ENCODE measurements around the gene SDF4.
A peak's percentile ranks its signal among the peaks of the same experiment; 100 is the strongest.

Gene SDF4

GRCh38 chr1:1226566-1227362 lies 5.0 kb downstream of the SDF4 start:
- DNase-seq: no peak

- no peak for DNase-seq
These were observed 5.9 kb downstream of the SDF4 start for GRCh38 chr1:1225913-1226312.

GRCh38 chr1:1225238-1225845 lies 6.5 kb downstream of the SDF4 start:
- no peak for DNase-seq

GRCh38 chr1:1223891-1224290 lies 7.9 kb downstream of the SDF4 start:
- DNase-seq: no peak

- no peak for DNase-seq
These were observed 8.5 kb downstream of the SDF4 start for GRCh38 chr1:1223321-1223720.

GRCh38 chr1:1222575-1223225 lies 9.1 kb downstream of the SDF4 start:
- DNase-seq: no peak

GRCh38 chr1:1221887-1222574 lies 9.8 kb downstream of the SDF4 start:
- DNase-seq: no peak

GRCh38 chr1:1220197-1220596 lies 11.6 kb downstream of the SDF4 start:
- DNase-seq: no peak

GRCh38 chr1:1219341-1219740 lies 12.5 kb downstream of the SDF4 start:
- DNase-seq: peak; percentile 69

- DNase-seq: no peak
These were observed 13.1 kb downstream of the SDF4 start for GRCh38 chr1:1218524-1219200.

- DNase-seq: no peak
These were observed 13.9 kb downstream of the SDF4 start for GRCh38 chr1:1217621-1218523.

- DNase-seq: peak; percentile 71
These were observed 14.8 kb downstream of the SDF4 start for GRCh38 chr1:1216770-1217620.

GRCh38 chr1:1215881-1216605 lies 15.8 kb downstream of the SDF4 start:
- DNase-seq: no peak

GRCh38 chr1:1215080-1215676 lies 16.6 kb downstream of the SDF4 start:
- DNase-seq: peak; percentile 50

- DNase-seq: peak; percentile 54
These were observed 18.2 kb downstream of the SDF4 start, which contains the start of gene TNFRSF4 for GRCh38 chr1:1213345-1214265. Gene TNFRSF4, minus strand, starts transcription at chr1:1214153. Its CDS starts 26 bp downstream, at chr1:1214127.

GRCh38 chr1:1212780-1213344 lies 18.9 kb downstream of the SDF4 start:
- peak; percentile 60 for DNase-seq

GRCh38 chr1:1211541-1212441 lies 20.0 kb downstream of the SDF4 start:
- no peak for DNase-seq

All from CD4-positive, alpha-beta T cell treated with Interleukin-12 subunit alpha and Interleukin-12 subunit beta, for 1 hour (primary cell).